ENCODE data around the gene CRP.
"Not testable (repeated sequence)": the region's sequence is repeated elsewhere in the genome, so short reads cannot be mapped to it uniquely, and the experiment has no call there.

CRP gene

GRCh38 chr1:159700312-159700711 is 14.1 kb downstream of the CRP start:
- no peak overlapping the region for H3K4me3 ChIP-seq (ENCODE audit: low read length)
- H3K27ac ChIP-seq (ENCODE audit: low read length) = no peak overlapping the region
- H3K9me3 ChIP-seq (ENCODE audit: control insufficient read depth, insufficient read depth, low read length) = no peaks in the 10 kb centered on the region
- peak; percentile 4 for DNase-seq (ENCODE audit: low read depth, low spot score)
- no CpG with 5 or more reads among the region's 7 CpGs for WGBS (ENCODE audit: insufficient coverage, insufficient read length)
- no peaks in the 10 kb centered on the region for H3K4me1 ChIP-seq (ENCODE audit: control insufficient read depth, insufficient read depth, low read length)
- no peaks in the 10 kb centered on the region for H3K27me3 ChIP-seq (ENCODE audit: control insufficient read depth, insufficient read depth, low read length)
- H3K36me3 ChIP-seq (ENCODE audit: control insufficient read depth, insufficient read depth, low read length) = no peaks in the 10 kb centered on the region

GRCh38 chr1:159699653-159700052 is 14.7 kb downstream of the CRP start:
- no peaks in the 10 kb centered on the region for H3K4me1 ChIP-seq (ENCODE audit: control insufficient read depth, insufficient read depth, low read length)
- DNase-seq (ENCODE audit: low read depth, low spot score) = no peak
- no peak overlapping the region for H3K27ac ChIP-seq (ENCODE audit: low read length)
- H3K9me3 ChIP-seq (ENCODE audit: control insufficient read depth, insufficient read depth, low read length) = no peaks in the 10 kb centered on the region
- H3K4me3 ChIP-seq (ENCODE audit: low read length) = no peak overlapping the region
- H3K36me3 ChIP-seq (ENCODE audit: control insufficient read depth, insufficient read depth, low read length) = no peaks in the 10 kb centered on the region
- no CpG with 5 or more reads among the region's 3 CpGs for WGBS (ENCODE audit: insufficient coverage, insufficient read length)
- H3K27me3 ChIP-seq (ENCODE audit: control insufficient read depth, insufficient read depth, low read length) = no peaks in the 10 kb centered on the region

GRCh38 chr1:159699246-159699645 is 15.1 kb downstream of the CRP start:
- no peaks in the 10 kb centered on the region for H3K27me3 ChIP-seq (ENCODE audit: control insufficient read depth, insufficient read depth, low read length)
- no peak overlapping the region for H3K27ac ChIP-seq (ENCODE audit: low read length)
- H3K4me3 ChIP-seq (ENCODE audit: low read length) = no peak overlapping the region
- H3K4me1 ChIP-seq (ENCODE audit: control insufficient read depth, insufficient read depth, low read length) = no peaks in the 10 kb centered on the region
- no peak for DNase-seq (ENCODE audit: low read depth, low spot score)
- no peaks in the 10 kb centered on the region for H3K9me3 ChIP-seq (ENCODE audit: control insufficient read depth, insufficient read depth, low read length)
- no peaks in the 10 kb centered on the region for H3K36me3 ChIP-seq (ENCODE audit: control insufficient read depth, insufficient read depth, low read length)

- Histone ChIP-seq H3K27me3 (ENCODE audit: control insufficient read depth, insufficient read depth, low read length) (no peaks in the 10 kb centered on the region), H3K27ac (ENCODE audit: low read length) (no peak overlapping the region), H3K4me3 (ENCODE audit: low read length) (no peak overlapping the region), H3K4me1 (ENCODE audit: control insufficient read depth, insufficient read depth, low read length) (no peaks in the 10 kb centered on the region), H3K9me3 (ENCODE audit: control insufficient read depth, insufficient read depth, low read length) (no peaks in the 10 kb centered on the region), H3K36me3 (ENCODE audit: control insufficient read depth, insufficient read depth, low read length) (no peaks in the 10 kb centered on the region)
- no peak for DNase-seq (ENCODE audit: low read depth, low spot score)
These were observed 26.9 kb downstream of the CRP start for GRCh38 chr1:159687511-159687910.

- no peaks in the 10 kb centered on the region for H3K9me3 ChIP-seq (ENCODE audit: control insufficient read depth, insufficient read depth, low read length)
- no peaks in the 10 kb centered on the region for H3K27me3 ChIP-seq (ENCODE audit: control insufficient read depth, insufficient read depth, low read length)
- no peak for DNase-seq (ENCODE audit: low read depth, low spot score)
- H3K4me3 ChIP-seq (ENCODE audit: low read length) = no peak overlapping the region
- no peaks in the 10 kb centered on the region for H3K36me3 ChIP-seq (ENCODE audit: control insufficient read depth, insufficient read depth, low read length)
- no peak overlapping the region for H3K27ac ChIP-seq (ENCODE audit: low read length)
- WGBS (ENCODE audit: insufficient coverage, insufficient read length) = no CpG with 5 or more reads among the region's 1 CpG
- H3K4me1 ChIP-seq (ENCODE audit: control insufficient read depth, insufficient read depth, low read length) = no peaks in the 10 kb centered on the region
These were observed 27.6 kb downstream of the CRP start for GRCh38 chr1:159686599-159687299.

- H3K4me1 ChIP-seq (ENCODE audit: control insufficient read depth, insufficient read depth, low read length) = no peaks in the 10 kb centered on the region
- no CpG with 5 or more reads among the region's 5 CpGs for WGBS (ENCODE audit: insufficient coverage, insufficient read length)
- H3K4me3 ChIP-seq (ENCODE audit: low read length) = no peak overlapping the region
- H3K9me3 ChIP-seq (ENCODE audit: control insufficient read depth, insufficient read depth, low read length) = no peaks in the 10 kb centered on the region
- H3K27me3 ChIP-seq (ENCODE audit: control insufficient read depth, insufficient read depth, low read length) = no peaks in the 10 kb centered on the region
- DNase-seq (ENCODE audit: low read depth, low spot score) = no peak
- H3K27ac ChIP-seq (ENCODE audit: low read length) = no peak overlapping the region
- H3K36me3 ChIP-seq (ENCODE audit: control insufficient read depth, insufficient read depth, low read length) = no peaks in the 10 kb centered on the region
These were observed 35.5 kb downstream of the CRP start for GRCh38 chr1:159678939-159679338.

GRCh38 chr1:159675046-159675445 is 39.3 kb downstream of the CRP start:
- H3K9me3 ChIP-seq (ENCODE audit: control insufficient read depth, insufficient read depth, low read length) = no peaks in the 10 kb centered on the region
- DNase-seq (ENCODE audit: low read depth, low spot score) = no peak
- no CpG with 5 or more reads among the region's 1 CpG for WGBS (ENCODE audit: insufficient coverage, insufficient read length)
- H3K27ac ChIP-seq (ENCODE audit: low read length) = no peak overlapping the region
- no peaks in the 10 kb centered on the region for H3K4me1 ChIP-seq (ENCODE audit: control insufficient read depth, insufficient read depth, low read length)
- no peaks in the 10 kb centered on the region for H3K27me3 ChIP-seq (ENCODE audit: control insufficient read depth, insufficient read depth, low read length)
- H3K36me3 ChIP-seq (ENCODE audit: control insufficient read depth, insufficient read depth, low read length) = no peaks in the 10 kb centered on the region
- H3K4me3 ChIP-seq (ENCODE audit: low read length) = no peak overlapping the region

- not testable (repeated sequence) for H3K36me3 ChIP-seq (ENCODE audit: control insufficient read depth, insufficient read depth, low read length); DNase-seq (ENCODE audit: low read depth, low spot score); H3K27me3 ChIP-seq (ENCODE audit: control insufficient read depth, insufficient read depth, low read length); H3K27ac ChIP-seq (ENCODE audit: low read length); H3K4me3 ChIP-seq (ENCODE audit: low read length); H3K4me1 ChIP-seq (ENCODE audit: control insufficient read depth, insufficient read depth, low read length); H3K9me3 ChIP-seq (ENCODE audit: control insufficient read depth, insufficient read depth, low read length)
- no CpG with 5 or more reads among the region's 1 CpG for whole genome bisulfite sequencing (ENCODE audit: insufficient coverage, insufficient read length)
These were observed 42.0 kb downstream of the CRP start for GRCh38 chr1:159672390-159672789.

- no peak overlapping the region for H3K27ac ChIP-seq (ENCODE audit: low read length)
- DNase-seq (ENCODE audit: low read depth, low spot score) = no peak
- no peaks in the 10 kb centered on the region for H3K9me3 ChIP-seq (ENCODE audit: control insufficient read depth, insufficient read depth, low read length)
- H3K36me3 ChIP-seq (ENCODE audit: control insufficient read depth, insufficient read depth, low read length) = no peaks in the 10 kb centered on the region
- H3K4me1 ChIP-seq (ENCODE audit: control insufficient read depth, insufficient read depth, low read length) = no peaks in the 10 kb centered on the region
- no CpG with 5 or more reads among the region's 1 CpG for WGBS (ENCODE audit: insufficient coverage, insufficient read length)
- no peaks in the 10 kb centered on the region for H3K27me3 ChIP-seq (ENCODE audit: control insufficient read depth, insufficient read depth, low read length)
- no peak overlapping the region for H3K4me3 ChIP-seq (ENCODE audit: low read length)
These were observed 45.1 kb downstream of the CRP start for GRCh38 chr1:159669338-159669737.

GRCh38 chr1:159668739-159669138 is 45.6 kb downstream of the CRP start:
- Histone ChIP-seq H3K27me3 (ENCODE audit: control insufficient read depth, insufficient read depth, low read length) (no peaks in the 10 kb centered on the region), H3K4me3 (ENCODE audit: low read length) (no peak overlapping the region), H3K27ac (ENCODE audit: low read length) (no peak overlapping the region), H3K9me3 (ENCODE audit: control insufficient read depth, insufficient read depth, low read length) (no peaks in the 10 kb centered on the region), H3K4me1 (ENCODE audit: control insufficient read depth, insufficient read depth, low read length) (no peaks in the 10 kb centered on the region), H3K36me3 (ENCODE audit: control insufficient read depth, insufficient read depth, low read length) (no peaks in the 10 kb centered on the region)
- WGBS (ENCODE audit: insufficient coverage, insufficient read length) = no CpG with 5 or more reads among the region's 3 CpGs
- DNase-seq (ENCODE audit: low read depth, low spot score) = no peak

GRCh38 chr1:159664247-159664646 is 50.1 kb downstream of the CRP start:
- no peaks in the 10 kb centered on the region for H3K27me3 ChIP-seq (ENCODE audit: control insufficient read depth, insufficient read depth, low read length)
- WGBS (ENCODE audit: insufficient coverage, insufficient read length) = no CpG with 5 or more reads among the region's 3 CpGs
- H3K9me3 ChIP-seq (ENCODE audit: control insufficient read depth, insufficient read depth, low read length) = no peaks in the 10 kb centered on the region
- DNase-seq (ENCODE audit: low read depth, low spot score) = no peak
- no peaks in the 10 kb centered on the region for H3K36me3 ChIP-seq (ENCODE audit: control insufficient read depth, insufficient read depth, low read length)
- H3K4me1 ChIP-seq (ENCODE audit: control insufficient read depth, insufficient read depth, low read length) = no peaks in the 10 kb centered on the region
- no peak overlapping the region for H3K4me3 ChIP-seq (ENCODE audit: low read length)
- H3K27ac ChIP-seq (ENCODE audit: low read length) = no peak overlapping the region
